ENCODE data around the gene ANKS1A. TPM values are rescaled to one million over a fixed set of nuclear protein-coding genes. Genes with fewer than 3 reads are reported as not detected.
"Not testable (repeated sequence)": the region's sequence is repeated elsewhere in the genome, so short reads cannot be mapped to it uniquely, and the experiment has no call there.

The ANKS1A gene
- total RNA-seq, 1 donor from 2014 or later = 17.0 TPM

GRCh38 chr6:34894693-34895092 lies 5.6 kb downstream of the ANKS1A start:
- Mint-ChIP-seq H3K36me3 (no peaks in the 10 kb centered on the region), H3K4me1 (peaks cover 14% of the 10 kb centered on the region), H3K4me3 (no peak overlapping the region), H3K9me3 (no peaks in the 10 kb centered on the region), H3K27ac (no peak overlapping the region), H3K27me3 (ENCODE audit: insufficient read depth, low read depth) (no peaks in the 10 kb centered on the region)
- no peak for TF ChIP-seq CTCF (IDR thresholded peaks at IDR 0.05)
- TF ChIP-seq EZH2phosphoT487 (IDR thresholded peaks at IDR 0.05) = no peak
- no peak for TF ChIP-seq EZH2 (IDR thresholded peaks at IDR 0.05)
- no peak overlapping the region for H2AFZ ChIP-seq (replicated peaks)
- peaks cover 7% of the 10 kb centered on the region for H3K4me1 ChIP-seq
- H3K36me3 ChIP-seq = no peaks in the 10 kb centered on the region
- H4K20me1 ChIP-seq (ENCODE audit: low read depth) = peaks cover 54% of the 10 kb centered on the region
- H3K9me3 ChIP-seq (ENCODE audit: low read depth) = no peaks in the 10 kb centered on the region
- H3K27me3 ChIP-seq = no peaks in the 10 kb centered on the region
- peaks cover 94% of the 10 kb centered on the region for H3K79me2 ChIP-seq (ENCODE audit: low read depth)
- H3F3A ChIP-seq (ENCODE audit: low read depth) = peaks cover 4% of the 10 kb centered on the region
- DNase-seq (ENCODE audit: low spot score) = no peak
- no peak overlapping the region for H3K4me3 ChIP-seq
- H3K27ac ChIP-seq = no peak overlapping the region
- H3K9ac ChIP-seq = no peak overlapping the region
- H3K4me2 ChIP-seq = no peak overlapping the region

- H4K20me1 ChIP-seq (ENCODE audit: low read depth) = peaks cover 39% of the 10 kb centered on the region
- no peak overlapping the region for H3K27ac Mint-ChIP-seq
- TF ChIP-seq EZH2 (IDR thresholded peaks at IDR 0.05) = no peak
- TF ChIP-seq CTCF (IDR thresholded peaks at IDR 0.05) = no peak
- TF ChIP-seq EZH2phosphoT487 (IDR thresholded peaks at IDR 0.05) = no peak
Measured at GRCh38 chr6:34897130-34897529, 8.1 kb downstream of the ANKS1A start.

GRCh38 chr6:34897716-34898115 lies 8.7 kb downstream of the ANKS1A start:
- no peak overlapping the region for H3K27ac Mint-ChIP-seq
- H3K27me3 Mint-ChIP-seq (ENCODE audit: insufficient read depth, low read depth) = no peaks in the 10 kb centered on the region
- Histone ChIP-seq H3K27ac (no peak overlapping the region), H4K20me1 (ENCODE audit: low read depth) (peaks cover 33% of the 10 kb centered on the region), H3K4me2 (no peak overlapping the region), H2AFZ (replicated peaks) (no peak overlapping the region), H3K27me3 (no peaks in the 10 kb centered on the region), H3K4me1 (no peaks in the 10 kb centered on the region), H3K79me2 (ENCODE audit: low read depth) (peaks cover 81% of the 10 kb centered on the region), H3K9ac (peak overlapping the region; percentile 43), H3K4me3 (no peak overlapping the region), H3K36me3 (no peaks in the 10 kb centered on the region), H3K9me3 (ENCODE audit: low read depth) (no peaks in the 10 kb centered on the region), H3F3A (ENCODE audit: low read depth) (no peaks in the 10 kb centered on the region)
- no peaks in the 10 kb centered on the region for H3K36me3 Mint-ChIP-seq
- TF ChIP-seq EZH2 (IDR thresholded peaks at IDR 0.05) (no peak), CTCF (IDR thresholded peaks at IDR 0.05) (no peak), EZH2phosphoT487 (IDR thresholded peaks at IDR 0.05) (no peak)
- peaks cover 3% of the 10 kb centered on the region for H3K4me1 Mint-ChIP-seq
- no peak overlapping the region for H3K4me3 Mint-ChIP-seq
- no peak for DNase-seq (ENCODE audit: low spot score)
- H3K9me3 Mint-ChIP-seq = no peaks in the 10 kb centered on the region

More at GRCh38 chr6:34897130-34897529, 8.1 kb downstream of the ANKS1A start:
- Mint-ChIP-seq H3K27me3 (ENCODE audit: insufficient read depth, low read depth) (no peaks in the 10 kb centered on the region), H3K4me3 (no peak overlapping the region), H3K9me3 (no peaks in the 10 kb centered on the region), H3K36me3 (no peaks in the 10 kb centered on the region), H3K4me1 (peaks cover 3% of the 10 kb centered on the region)
- Histone ChIP-seq H3K27ac (no peak overlapping the region), H3K27me3 (no peaks in the 10 kb centered on the region), H3K4me2 (no peak overlapping the region), H3K4me3 (no peak overlapping the region), H3K79me2 (ENCODE audit: low read depth) (peaks cover 87% of the 10 kb centered on the region), H3F3A (ENCODE audit: low read depth) (no peaks in the 10 kb centered on the region), H3K9ac (no peak overlapping the region), H3K4me1 (no peaks in the 10 kb centered on the region), H3K9me3 (ENCODE audit: low read depth) (no peaks in the 10 kb centered on the region), H3K36me3 (no peaks in the 10 kb centered on the region), H2AFZ (replicated peaks) (no peak overlapping the region)
- DNase-seq (ENCODE audit: low spot score) = no peak

- H3K9ac ChIP-seq; H3K4me3 Mint-ChIP-seq; H3K36me3 Mint-ChIP-seq; H3F3A ChIP-seq (ENCODE audit: low read depth); DNase-seq (ENCODE audit: low spot score); H3K4me3 ChIP-seq; H3K4me1 ChIP-seq; H3K4me1 Mint-ChIP-seq; H3K36me3 ChIP-seq; H3K27me3 ChIP-seq; H3K27ac Mint-ChIP-seq; H2AFZ ChIP-seq (replicated peaks); H3K9me3 ChIP-seq (ENCODE audit: low read depth); H3K4me2 ChIP-seq; H3K9me3 Mint-ChIP-seq; H3K27ac ChIP-seq; H3K27me3 Mint-ChIP-seq (ENCODE audit: insufficient read depth, low read depth): not testable (repeated sequence)
- peaks cover 26% of the 10 kb centered on the region for H4K20me1 ChIP-seq (ENCODE audit: low read depth)
- H3K79me2 ChIP-seq (ENCODE audit: low read depth) = peaks cover 80% of the 10 kb centered on the region
Measured at GRCh38 chr6:34899748-34900147, 10.7 kb downstream of the ANKS1A start.

Measured in neural progenitor cell (in vitro differentiated cells).